ENCODE results near the gene DDX56. TPM values are rescaled to one million over a fixed set of nuclear protein-coding genes. Genes with fewer than 3 reads are reported as not detected.

The DDX56 gene
- total RNA-seq, 6 experiments from 2014 or later, result 62.2 to 81.9 (median 70.1) TPM

DNA sequence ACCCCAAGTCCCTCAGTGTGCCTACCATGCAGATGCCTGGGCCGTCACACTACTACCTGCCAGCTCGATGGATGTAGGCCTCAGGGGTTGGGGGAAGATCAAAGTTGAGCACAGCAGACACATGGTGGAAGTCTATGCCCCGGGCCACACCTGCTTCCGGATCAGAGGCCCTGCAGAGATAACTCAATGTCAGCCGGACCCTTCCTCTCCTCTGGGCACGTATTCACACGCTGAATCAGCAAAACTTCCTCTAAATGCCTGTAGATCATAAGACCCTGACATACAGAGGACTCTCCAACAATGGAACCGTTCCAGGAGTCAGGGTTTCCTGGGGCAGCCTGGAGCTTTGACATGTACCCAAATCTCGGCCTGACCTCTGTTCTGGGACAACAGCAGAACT is 3.7 kb downstream of the DDX56 start:
- no peaks in the 10 kb centered on the region for H3K9me3 Mint-ChIP-seq
- H3K36me3 Mint-ChIP-seq (ENCODE audit: low read depth), result peaks cover 59% of the 10 kb centered on the region
- no peak overlapping the region for H3K4me3 Mint-ChIP-seq
- H3K4me1 Mint-ChIP-seq (ENCODE audit: low read depth), result peaks cover 28% of the 10 kb centered on the region
- no peak overlapping the region for H3K27ac Mint-ChIP-seq
- H3K27me3 Mint-ChIP-seq (ENCODE audit: insufficient read depth), result no peaks in the 10 kb centered on the region
- TF ChIP-seq, protein P1, sequence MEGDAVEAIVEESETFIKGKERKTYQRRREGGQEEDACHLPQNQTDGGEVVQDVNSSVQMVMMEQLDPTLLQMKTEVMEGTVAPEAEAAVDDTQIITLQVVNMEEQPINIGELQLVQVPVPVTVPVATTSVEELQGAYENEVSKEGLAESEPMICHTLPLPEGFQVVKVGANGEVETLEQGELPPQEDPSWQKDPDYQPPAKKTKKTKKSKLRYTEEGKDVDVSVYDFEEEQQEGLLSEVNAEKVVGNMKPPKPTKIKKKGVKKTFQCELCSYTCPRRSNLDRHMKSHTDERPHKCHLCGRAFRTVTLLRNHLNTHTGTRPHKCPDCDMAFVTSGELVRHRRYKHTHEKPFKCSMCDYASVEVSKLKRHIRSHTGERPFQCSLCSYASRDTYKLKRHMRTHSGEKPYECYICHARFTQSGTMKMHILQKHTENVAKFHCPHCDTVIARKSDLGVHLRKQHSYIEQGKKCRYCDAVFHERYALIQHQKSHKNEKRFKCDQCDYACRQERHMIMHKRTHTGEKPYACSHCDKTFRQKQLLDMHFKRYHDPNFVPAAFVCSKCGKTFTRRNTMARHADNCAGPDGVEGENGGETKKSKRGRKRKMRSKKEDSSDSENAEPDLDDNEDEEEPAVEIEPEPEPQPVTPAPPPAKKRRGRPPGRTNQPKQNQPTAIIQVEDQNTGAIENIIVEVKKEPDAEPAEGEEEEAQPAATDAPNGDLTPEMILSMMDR (IDR thresholded peaks at IDR 0.05), result no peak
- DNase-seq, result no peak

DNA sequence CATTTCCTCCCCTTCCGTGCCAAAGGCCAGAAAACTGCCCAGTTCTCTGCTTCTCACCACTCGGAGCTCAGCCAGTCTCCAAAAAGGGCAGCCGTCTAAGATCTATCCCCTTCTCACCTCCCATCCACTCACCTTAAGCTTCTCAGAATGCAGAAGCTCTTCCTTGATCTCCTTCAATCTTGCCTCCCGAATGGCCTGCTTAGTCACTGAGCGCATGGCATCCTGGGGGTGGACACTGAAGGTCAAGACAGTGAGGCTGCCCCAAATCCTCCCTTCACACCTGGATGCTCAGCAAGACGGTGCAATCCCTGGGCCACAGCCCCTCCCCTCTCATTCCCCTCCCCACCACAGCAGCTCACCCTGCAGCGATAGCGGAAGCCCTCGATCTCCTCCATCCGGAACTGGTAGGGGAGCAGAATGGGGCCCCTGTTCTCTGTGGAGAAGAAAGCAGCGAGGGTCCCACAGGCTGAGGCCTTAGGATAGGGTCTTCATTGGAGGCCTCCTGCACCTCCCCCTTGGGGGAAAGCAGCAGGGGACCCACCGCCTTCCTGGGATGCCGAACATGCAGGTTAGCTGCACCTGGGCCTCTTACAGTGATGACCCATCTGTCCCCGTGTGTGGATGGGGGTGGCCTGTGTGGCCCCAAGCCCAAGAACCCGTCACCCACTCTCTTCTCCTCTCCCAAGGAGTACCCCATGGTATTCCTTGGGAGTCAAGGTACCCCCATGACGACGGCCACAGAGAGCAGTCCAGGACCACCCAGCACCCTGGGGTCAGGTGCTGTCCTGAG is 4.7 kb downstream of the DDX56 start:
- Mint-ChIP-seq H3K27me3 (ENCODE audit: insufficient read depth) (peaks cover 2% of the 10 kb centered on the region), H3K27ac (peak overlapping the region; percentile 63), H3K4me1 (ENCODE audit: low read depth) (peaks cover 18% of the 10 kb centered on the region), H3K36me3 (ENCODE audit: low read depth) (peaks cover 60% of the 10 kb centered on the region), H3K4me3 (no peak overlapping the region), H3K9me3 (no peaks in the 10 kb centered on the region)
- TF ChIP-seq, protein P1 (IDR thresholded peaks at IDR 0.05), result no peak
- DNase-seq, result no peak

DNA sequence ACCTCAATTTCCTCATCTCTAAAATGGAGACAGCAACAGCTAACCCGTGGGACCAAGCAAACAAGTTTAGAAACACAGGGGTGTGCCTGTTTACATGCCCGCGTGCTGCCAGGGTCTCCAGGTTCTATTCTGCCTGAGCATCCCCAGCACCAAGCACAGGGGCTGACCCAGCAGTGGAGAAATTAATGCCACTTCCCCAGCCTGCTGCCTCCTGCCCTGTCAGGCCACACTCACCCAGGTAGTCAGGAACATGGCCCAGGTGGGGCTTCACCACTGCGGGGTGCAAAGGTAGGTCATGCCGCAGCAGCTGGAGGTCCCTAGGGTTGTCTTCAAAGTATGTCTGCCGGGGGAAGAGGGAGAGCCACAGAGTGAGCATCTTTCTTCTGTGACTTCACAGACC is 5.8 kb downstream of the DDX56 start:
- no peak for DNase-seq
- TF ChIP-seq, protein P1 (IDR thresholded peaks at IDR 0.05), result no peak
- Mint-ChIP-seq H3K4me1 (ENCODE audit: low read depth) (peaks cover 19% of the 10 kb centered on the region), H3K27ac (no peak overlapping the region), H3K9me3 (no peaks in the 10 kb centered on the region), H3K4me3 (no peak overlapping the region), H3K27me3 (ENCODE audit: insufficient read depth) (peaks cover 2% of the 10 kb centered on the region), H3K36me3 (ENCODE audit: low read depth) (peaks cover 57% of the 10 kb centered on the region)

DNA sequence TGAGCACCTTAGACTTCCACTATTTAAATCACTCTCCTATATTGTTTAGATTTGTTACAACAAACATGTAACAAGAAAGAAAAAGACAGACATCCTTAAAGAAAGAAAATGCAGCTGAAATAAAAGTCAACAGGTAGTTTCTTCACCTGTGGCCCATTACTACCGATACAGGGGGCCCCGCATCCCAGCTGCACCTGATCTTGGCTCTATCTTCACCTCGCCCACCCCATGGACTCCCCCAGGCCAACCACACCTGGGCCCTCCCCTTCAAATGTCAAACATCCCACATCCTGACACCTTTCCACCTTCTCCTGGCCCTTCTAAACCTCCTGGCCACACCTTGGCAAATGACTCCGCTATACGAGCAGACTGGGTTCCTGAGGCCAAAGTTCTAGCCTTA is 7.0 kb downstream of the DDX56 start:
- Mint-ChIP-seq H3K27ac (no peak overlapping the region), H3K4me3 (no peak overlapping the region), H3K9me3 (no peaks in the 10 kb centered on the region), H3K4me1 (ENCODE audit: low read depth) (peaks cover 19% of the 10 kb centered on the region), H3K27me3 (ENCODE audit: insufficient read depth) (peaks cover 2% of the 10 kb centered on the region), H3K36me3 (ENCODE audit: low read depth) (peaks cover 45% of the 10 kb centered on the region)
- DNase-seq, result no peak
- TF ChIP-seq, protein P1 (IDR thresholded peaks at IDR 0.05), result no peak

DNA sequence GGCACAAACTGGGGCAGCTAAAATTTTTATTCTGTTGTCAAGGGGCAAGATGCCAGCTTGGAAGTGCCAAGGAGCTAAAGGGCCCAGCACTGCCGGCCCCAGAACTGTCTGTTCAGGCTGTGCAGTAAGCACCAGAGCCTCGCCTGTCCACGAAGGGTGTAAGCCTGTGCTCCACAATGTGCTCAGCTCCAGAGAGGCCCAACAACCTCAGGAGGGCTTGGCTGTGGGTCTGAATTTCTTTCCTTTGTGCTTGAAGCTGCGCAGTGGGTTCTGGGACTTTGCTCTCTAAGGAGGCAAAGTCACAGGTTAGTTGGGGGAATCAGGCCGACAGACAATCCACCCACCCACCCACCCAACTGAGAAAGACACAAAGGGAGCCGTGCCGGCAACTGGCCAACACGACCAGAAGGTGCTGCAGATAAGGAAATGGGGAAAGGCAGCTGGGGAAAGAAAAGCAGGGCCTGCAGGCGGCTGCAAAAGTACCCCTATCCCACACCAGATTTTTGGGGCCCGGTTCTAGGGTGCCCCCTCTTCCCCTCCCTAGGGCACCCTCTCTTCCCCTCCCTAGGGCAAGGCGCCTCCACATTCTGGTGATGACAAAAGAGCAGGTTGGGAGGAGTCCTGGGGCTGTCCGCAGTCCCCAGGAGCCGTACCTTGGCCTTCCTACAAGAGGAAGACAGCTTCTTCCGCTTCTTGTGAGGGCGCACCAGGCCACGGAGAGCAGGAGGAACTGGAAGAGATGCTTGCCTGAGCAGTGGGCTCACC is 7.7 kb downstream of the DDX56 start:
- H3K9me3 Mint-ChIP-seq, result no peaks in the 10 kb centered on the region
- TF ChIP-seq, protein P1 (IDR thresholded peaks at IDR 0.05), result peak; percentile 72
- DNase-seq, result no peak
- no peak overlapping the region for H3K4me3 Mint-ChIP-seq
- H3K27ac Mint-ChIP-seq, result no peak overlapping the region; the same call in 1 of the 2 replicates
- H3K36me3 Mint-ChIP-seq (ENCODE audit: low read depth), result peaks cover 40% of the 10 kb centered on the region
- peaks cover 19% of the 10 kb centered on the region for H3K4me1 Mint-ChIP-seq (ENCODE audit: low read depth)
- peaks cover 2% of the 10 kb centered on the region for H3K27me3 Mint-ChIP-seq (ENCODE audit: insufficient read depth)

Data from HFFc6 (cell line).